OCI-LY7 (cell line): Measurements from ENCODE around the gene PCDHGA1.

Source experiments
- EZH2phosphoT487 ChIP-seq: fragments of 200-600 bp; sonication (generic); IDR thresholded peaks from 2 replicates; pipeline ENCODE4 v1.6.1; 2018; ENCODE audit warnings: low read depth, borderline replicate concordance, mild to moderate bottlenecking, mixed run types, antibody characterized with exemption, low read length, moderate library complexity, mixed read lengths
- TF ChIP-seq, protein P1 (sequence below): fragments of 200-600 bp; sonication (generic); conservative IDR thresholded peaks from 2 replicates; pipeline ENCODE4 v1.5.1; 2014; ENCODE audit warnings: mild to moderate bottlenecking, antibody characterized with exemption, low read length, moderate library complexity, mixed read lengths

DNA sequence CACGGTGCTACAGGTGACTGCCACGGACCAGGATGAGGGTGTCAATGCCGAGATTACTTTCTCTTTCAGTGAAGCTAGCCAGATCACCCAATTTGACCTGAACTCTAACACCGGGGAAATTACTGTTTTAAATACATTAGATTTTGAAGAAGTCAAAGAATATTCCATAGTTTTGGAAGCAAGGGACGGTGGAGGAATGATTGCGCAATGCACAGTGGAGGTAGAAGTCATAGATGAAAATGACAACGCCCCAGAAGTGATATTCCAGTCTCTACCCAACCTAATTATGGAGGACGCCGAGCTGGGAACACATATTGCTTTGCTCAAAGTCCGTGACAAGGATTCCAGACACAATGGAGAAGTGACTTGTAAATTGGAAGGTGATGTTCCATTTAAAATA, 58.3 kb downstream of the PCDHGA1 start:
- TF ChIP-seq, protein P1, sequence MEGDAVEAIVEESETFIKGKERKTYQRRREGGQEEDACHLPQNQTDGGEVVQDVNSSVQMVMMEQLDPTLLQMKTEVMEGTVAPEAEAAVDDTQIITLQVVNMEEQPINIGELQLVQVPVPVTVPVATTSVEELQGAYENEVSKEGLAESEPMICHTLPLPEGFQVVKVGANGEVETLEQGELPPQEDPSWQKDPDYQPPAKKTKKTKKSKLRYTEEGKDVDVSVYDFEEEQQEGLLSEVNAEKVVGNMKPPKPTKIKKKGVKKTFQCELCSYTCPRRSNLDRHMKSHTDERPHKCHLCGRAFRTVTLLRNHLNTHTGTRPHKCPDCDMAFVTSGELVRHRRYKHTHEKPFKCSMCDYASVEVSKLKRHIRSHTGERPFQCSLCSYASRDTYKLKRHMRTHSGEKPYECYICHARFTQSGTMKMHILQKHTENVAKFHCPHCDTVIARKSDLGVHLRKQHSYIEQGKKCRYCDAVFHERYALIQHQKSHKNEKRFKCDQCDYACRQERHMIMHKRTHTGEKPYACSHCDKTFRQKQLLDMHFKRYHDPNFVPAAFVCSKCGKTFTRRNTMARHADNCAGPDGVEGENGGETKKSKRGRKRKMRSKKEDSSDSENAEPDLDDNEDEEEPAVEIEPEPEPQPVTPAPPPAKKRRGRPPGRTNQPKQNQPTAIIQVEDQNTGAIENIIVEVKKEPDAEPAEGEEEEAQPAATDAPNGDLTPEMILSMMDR, result no peak
- no peak for TF ChIP-seq EZH2phosphoT487
